K562 (cell line): ENCODE data around the gene CYBRD1. TPM values are rescaled to one million over a fixed set of nuclear protein-coding genes. Genes with fewer than 3 reads are reported as not detected.
A peak's percentile ranks its signal among the peaks of the same experiment; 100 is the strongest.

Source experiments
- ATF1 ChIP-seq, 2 experiments: fragments of 450-650 bp in 1 of 2; IDR thresholded peaks; 2 replicates each; pipeline ENCODE4 v1.6.1; 2016; ENCODE audit warnings: missing compliant biosample characterization in 1 of 2, missing genetic modification characterization in 1 of 2
- ATF7 ChIP-seq: fragments of 450-650 bp; IDR thresholded peaks from 2 replicates; pipeline ENCODE4 v1.7.1; 2014; ENCODE audit warnings: mild to moderate bottlenecking, moderate library complexity
- BRF2 ChIP-seq: IDR thresholded peaks from 3 replicates; pipeline ENCODE4 v1.6.1; 2011; ENCODE audit warnings: borderline replicate concordance, mild to moderate bottlenecking; ENCODE audit not compliant: insufficient read length, insufficient read depth
- CCAR2 ChIP-seq: fragments of 200-400 bp; formaldehyde crosslinking; IDR thresholded peaks from 2 replicates; pipeline ENCODE4 v1.6.1; 2017; ENCODE audit warnings: mild to moderate bottlenecking, low read depth, low read length
- HDGF ChIP-seq: fragments of 450-650 bp; IDR thresholded peaks from 2 replicates; pipeline ENCODE4 v1.6.1; 2016
- HNRNPUL1 ChIP-seq: fragments of 200-400 bp; formaldehyde crosslinking; IDR thresholded peaks from 2 replicates; pipeline ENCODE4 v1.6.1; 2017; ENCODE audit warnings: low read length
- LEF1 ChIP-seq: fragments of 450-650 bp; IDR thresholded peaks from 2 replicates; pipeline ENCODE4 v1.6.1; 2016; ENCODE audit warnings: mild to moderate bottlenecking
- MTA2 ChIP-seq: fragments of 450-650 bp; IDR thresholded peaks from 2 replicates; pipeline ENCODE4 v1.6.1; 2016; ENCODE audit warnings: low read depth
- NCOA6 ChIP-seq: fragments of 450-650 bp; IDR thresholded peaks from 2 replicates; pipeline ENCODE4 v1.6.1; 2017; ENCODE audit warnings: mild to moderate bottlenecking
- NCOR1 ChIP-seq: fragments of 450-650 bp; IDR thresholded peaks from 2 replicates; pipeline ENCODE4 v1.6.1; 2016; ENCODE audit warnings: mild to moderate bottlenecking, moderate library complexity
- NKRF ChIP-seq: fragments of 450-650 bp; IDR thresholded peaks from 2 replicates; pipeline ENCODE4 v1.6.1; 2016; ENCODE audit warnings: borderline replicate concordance
- SPI1 ChIP-seq: IDR thresholded peaks from 2 replicates; pipeline ENCODE4 v1.6.1; 2011; ENCODE audit warnings: low read depth, low read length, control low read depth, borderline replicate concordance
- TAL1 ChIP-seq: fragments of 450-650 bp; IDR thresholded peaks from 2 replicates; pipeline ENCODE4 v1.6.1; 2016; ENCODE audit warnings: mild to moderate bottlenecking
- ZNF449 ChIP-seq: fragments of 250-450 bp; sonication (Bioruptor Pico); IDR thresholded peaks from 2 replicates; pipeline ENCODE4 v1.8.0; 2022; ENCODE audit warnings: moderate library complexity, mild to moderate bottlenecking, inconsistent platforms
- ZNF512 ChIP-seq: IDR thresholded peaks from 2 replicates; pipeline ENCODE4 v1.6.1; 2016; ENCODE audit warnings: missing genetic modification characterization, missing compliant biosample characterization
- ZNF592 ChIP-seq: fragments of 450-650 bp; IDR thresholded peaks from 2 replicates; pipeline ENCODE4 v1.6.1; 2017; ENCODE audit warnings: antibody characterized with exemption, mild to moderate bottlenecking
- ZNF695 ChIP-seq: fragments of 450-650 bp; formaldehyde crosslinking; IDR thresholded peaks from 2 replicates; pipeline ENCODE4 v1.4.0; 2020; ENCODE audit warnings: mild to moderate bottlenecking, moderate library complexity
- ZNF707 ChIP-seq: fragments of 250-450 bp; sonication (Bioruptor Pico); conservative IDR thresholded peaks from 2 replicates; pipeline ENCODE4 v1.8.0; 2022; ENCODE audit warnings: inconsistent platforms, mild to moderate bottlenecking, moderate library complexity
- polyA plus RNA-seq, 8 experiments: library from polyadenylated mRNA; depleted of rRNA in 4 of 8; stranded (reverse) in 5 of 8; unstranded in 3 of 8; fragments of >200 nt; fragmentation: Nextera tagmentation in 2 of 8; fragmentation: Illumina TruSeq in 1 of 8; extraction: Ambion mirVana in 2 of 8; extraction: Trizol in 1 of 8; gene quantifications; 2 replicates each; pipeline versions ENCODE4 v1.2.1 to v1.2.3, GENCODE V29; 2011 to 2014; ENCODE audit warnings: inconsistent platforms in 1 of 8, missing spikeins in 1 of 8
- total RNA-seq, 7 experiments: library from RNA; depleted of rRNA in 6 of 7; stranded (reverse); fragments of >200 nt in 6 of 7; fragmentation: Illumina TruSeq in 2 of 7; extraction: Trizol in 2 of 7; gene quantifications; 2 replicates each; pipeline versions ENCODE4 v1.2.1 to v1.2.3, GENCODE V29; 2011 to 2021; ENCODE audit warnings: low replicate concordance in 1 of 7

The CYBRD1 gene
- total and polyA plus RNA-seq, 9 of the 15 experiments (the other 6 are each of a cell fraction or from before 2014, with no cell fraction given), result 9.6 to 22.4 (median 15.6) TPM

- TF ChIP-seq SPI1 (no peak), CCAR2 (no peak), TAL1 (peak; percentile 76), NKRF (no peak), ZNF449 (CRISPR knock-in tag) (no peak), ZNF707 (CRISPR knock-in tag) (0 out of 2 replicates have a peak, but pooled peaks have one; percentile 23), BRF2 (no peak), LEF1 (peak; percentile 46; the same call in 1 of the 2 replicates), HDGF (no peak), ATF7 (no peak), MTA2 (peak; percentile 40; the same call in 1 of the 2 replicates), HNRNPUL1 (no peak), ZNF592 (peak; percentile 26; the same call in 1 of the 2 replicates), ZNF695 (CRISPR knock-in tag) (no peak), NCOA6 (no peak), ATF1 (CRISPR knock-in tag; IDR thresholded peaks at IDR 0.05) (no peak), ATF1 (tag; IDR thresholded peaks at IDR 0.05) (no peak), NCOR1 (peak; percentile 31; the same call in 1 of the 2 replicates), ZNF512 (tag) (no peak)
Measured at GRCh38 chr2:171514908-171515582, 7.2 kb upstream of the CYBRD1 start (continued).
